Measurements from ENCODE around the gene CROCC. TPM values are rescaled to one million over a fixed set of nuclear protein-coding genes. Genes with fewer than 3 reads are reported as not detected.
"Not testable (repeated sequence)": the region's sequence is repeated elsewhere in the genome, so short reads cannot be mapped to it uniquely, and the experiment has no call there.

The CROCC gene
- 38.8 TPM for polyA plus RNA-seq (ENCODE audit: insufficient read length)

GRCh38 chr1:16921391-16922185, at the start of gene CROCC:
TSS of gene CROCC (plus strand) at chr1:16921931. CDS start at chr1:16922019, 88 bp downstream.
- DNase-seq, result peak; percentile 71

GRCh38 chr1:16872152-16873075, 49.3 kb upstream of the CROCC start:
- DNase-seq, result peak; percentile 48

GRCh38 chr1:16873076-16873879, 48.5 kb upstream of the CROCC start:
- not testable (repeated sequence) for DNase-seq

- DNase-seq, result not testable (repeated sequence)
Measured at GRCh38 chr1:16874968-16875765, 46.6 kb upstream of the CROCC start.

- not testable (repeated sequence) for DNase-seq
Measured at GRCh38 chr1:16881742-16882141, 40.0 kb upstream of the CROCC start.

GRCh38 chr1:16882986-16883385, 38.7 kb upstream of the CROCC start:
- DNase-seq, result no peak

- DNase-seq, result not testable (repeated sequence)
Measured at GRCh38 chr1:16884487-16884886, 37.2 kb upstream of the CROCC start.

- no peak for DNase-seq
Measured at GRCh38 chr1:16886860-16887605, 34.7 kb upstream of the CROCC start.

- peak; percentile 88 for DNase-seq
Measured at GRCh38 chr1:16888860-16889816, 32.6 kb upstream of the CROCC start.

GRCh38 chr1:16890539-16891021, 31.2 kb upstream of the CROCC start:
- DNase-seq, result not testable (repeated sequence)

GRCh38 chr1:16891057-16891456, 30.7 kb upstream of the CROCC start:
- DNase-seq, result not testable (repeated sequence)

GRCh38 chr1:16892978-16893525, 28.7 kb upstream of the CROCC start:
- not testable (repeated sequence) for DNase-seq

- DNase-seq, result not testable (repeated sequence)
Measured at GRCh38 chr1:16893796-16894195, 27.9 kb upstream of the CROCC start.

GRCh38 chr1:16894338-16894737, 27.4 kb upstream of the CROCC start:
- DNase-seq, result not testable (repeated sequence)

GRCh38 chr1:16895233-16895597, 26.5 kb upstream of the CROCC start:
- not testable (repeated sequence) for DNase-seq

GRCh38 chr1:16895598-16896315, 26.0 kb upstream of the CROCC start, which contains the start of gene RNU1-2:
TSS of gene RNU1-2 (plus strand) at chr1:16895980.
- DNase-seq, result peak; percentile 90

- DNase-seq, result not testable (repeated sequence)
Measured at GRCh38 chr1:16896316-16897055, 25.2 kb upstream of the CROCC start.

All from hindlimb muscle (tissue), 1 donor.